ENCODE measurements around the gene HIGD1B.

Gene HIGD1B

GRCh38 chr17:44880062-44880461 lies 32.4 kb downstream of the HIGD1B start:
- DNase-seq: no peak

- no peak for DNase-seq
These were observed 33.5 kb downstream of the HIGD1B start for GRCh38 chr17:44881145-44881544.

GRCh38 chr17:44884941-44885340 lies 37.3 kb downstream of the HIGD1B start:
- DNase-seq: no peak

DNA sequence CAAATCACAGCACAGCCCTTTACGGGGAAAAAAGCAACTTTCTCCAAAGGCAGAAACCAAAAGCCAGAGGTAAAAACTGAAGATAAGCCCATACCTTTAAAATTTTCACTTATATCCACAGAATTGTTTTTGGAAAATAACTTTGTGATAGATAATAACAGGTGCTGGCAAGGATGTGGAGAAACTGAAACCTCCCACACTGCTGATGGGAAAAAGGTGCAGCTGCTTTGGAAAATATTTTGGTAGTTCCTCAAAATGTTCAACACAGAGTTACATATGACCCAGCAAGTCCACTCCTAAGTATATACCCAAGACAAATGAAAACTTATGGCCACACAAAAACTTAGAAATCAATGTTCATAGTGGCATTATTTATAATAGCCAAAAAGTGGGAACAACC lies 39.3 kb downstream of the HIGD1B start:
- no peak for DNase-seq

GRCh38 chr17:44887971-44888954 lies 40.6 kb downstream of the HIGD1B start:
- no peak for DNase-seq

- no peak for DNase-seq
These were observed 41.3 kb downstream of the HIGD1B start for GRCh38 chr17:44889003-44889402.

GRCh38 chr17:44892250-44892649 lies 44.6 kb downstream of the HIGD1B start:
- DNase-seq: no peak

DNA sequence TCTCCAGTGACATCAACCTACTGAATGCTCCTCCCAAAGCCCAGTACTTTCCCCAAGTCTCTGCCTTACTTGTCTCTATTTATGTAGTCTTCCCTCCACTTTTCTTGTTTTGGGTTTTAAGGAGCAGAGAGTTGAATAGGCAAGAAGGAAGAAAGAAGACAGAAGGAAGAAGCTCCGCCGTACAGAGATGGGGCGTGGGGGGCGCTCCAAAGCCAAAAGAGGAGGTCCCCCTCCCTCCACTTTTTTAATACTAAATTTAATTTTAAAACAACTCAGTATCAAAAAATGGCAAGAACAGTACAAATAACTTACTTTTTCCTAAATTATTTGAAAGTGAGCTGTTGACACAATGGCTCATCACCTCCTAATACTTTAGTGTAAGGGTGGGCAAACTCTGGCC lies 47.0 kb downstream of the HIGD1B start:
- no peak for DNase-seq

DNA sequence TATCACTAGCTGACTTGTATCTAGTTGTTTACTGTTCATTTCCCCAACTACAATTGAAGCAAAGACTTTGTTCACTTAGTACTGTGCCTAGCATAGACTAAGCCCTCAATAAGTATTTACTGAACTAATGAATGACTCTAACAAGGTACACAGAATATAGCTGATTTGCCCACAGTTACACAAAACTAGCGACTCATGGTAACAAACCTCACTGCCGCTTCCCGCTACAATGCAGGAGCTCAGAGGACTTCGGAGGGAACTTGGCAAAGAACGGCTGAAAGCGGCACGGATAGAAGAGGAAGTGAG lies 51.0 kb downstream of the HIGD1B start:
- no peak for DNase-seq

DNA sequence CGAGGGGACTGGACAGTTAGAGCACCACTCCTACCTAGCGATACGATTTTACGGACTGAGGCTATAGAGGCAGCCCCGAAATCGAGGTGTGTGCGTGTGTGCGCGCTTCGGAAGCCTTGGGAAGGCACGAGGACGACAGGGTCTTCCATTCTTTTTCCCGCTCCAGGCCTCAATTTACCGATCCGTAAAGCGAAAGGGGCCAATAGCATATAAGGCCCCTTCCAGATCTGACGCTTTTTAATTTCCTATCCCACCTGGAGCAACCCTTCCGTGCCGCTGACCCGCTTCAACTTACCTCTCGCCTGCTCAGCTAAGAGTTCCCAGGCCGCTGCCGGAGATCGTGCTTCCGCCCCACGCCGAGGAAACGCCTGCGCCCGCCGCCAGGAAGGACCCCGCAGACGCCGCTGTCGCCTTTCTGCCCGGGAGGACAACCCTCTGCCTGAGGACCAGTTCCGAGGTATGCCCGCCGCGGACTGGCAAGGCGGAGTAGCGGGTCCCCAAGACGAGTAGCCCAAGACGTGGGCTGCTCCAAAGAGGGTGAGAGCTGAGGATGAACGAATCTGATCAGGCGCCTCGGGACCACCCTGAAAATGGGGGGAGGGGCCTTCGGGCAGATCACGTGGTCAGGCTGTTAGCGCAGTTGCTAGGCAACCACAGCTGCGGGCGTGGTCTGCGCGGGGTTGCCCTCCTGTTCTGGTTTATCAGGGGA lies 51.5 kb downstream of the HIGD1B start, which contains the start of gene EFTUD2:
Gene EFTUD2 (minus strand): TSS at position 372 of the 709 bp plus-strand sequence. CDS start 4,924 bp downstream, outside the sequence.
- no peak for DNase-seq

All from 8988T (cell line).